NT2/D1 (cell line): ENCODE measurements around the gene TEX50.
"Not testable (repeated sequence)": the region's sequence is repeated elsewhere in the genome, so short reads cannot be mapped to it uniquely, and the experiment has no call there.

ENCODE experiments used
- DNase-seq: peaks from one replicate; pipeline ENCODE4 v3.0.0-alpha.2; 2011; ENCODE audit warnings: low read depth, low spot score
- H3K27me3 ChIP-seq: 2 replicates; pipeline ENCODE4 v1.6.0; 2011; ENCODE audit warnings: mild to moderate bottlenecking; ENCODE audit not compliant: insufficient read length, insufficient read depth
- H3K36me3 ChIP-seq: 2 replicates; pipeline ENCODE4 v1.6.1; 2011; ENCODE audit warnings: mild to moderate bottlenecking, low read length, mixed read lengths; ENCODE audit not compliant: insufficient read depth, insufficient read length
- H3K4me1 ChIP-seq: 2 replicates; pipeline ENCODE4 v1.5.1; 2011; ENCODE audit not compliant: insufficient read depth, insufficient read length
- H3K4me3 ChIP-seq: 2 replicates; pipeline ENCODE4 v1.5.1; 2011; ENCODE audit warnings: low read depth; ENCODE audit not compliant: insufficient read length
- H3K9ac ChIP-seq: 2 replicates; pipeline ENCODE4 v1.6.0; 2011; ENCODE audit warnings: low read depth; ENCODE audit not compliant: insufficient read length
- H3K9me3 ChIP-seq: 2 replicates; pipeline ENCODE4 v1.5.1; 2011; ENCODE audit warnings: mild to moderate bottlenecking, low read length; ENCODE audit not compliant: insufficient read depth
- SUZ12 ChIP-seq: IDR thresholded peaks from 2 replicates; pipeline ENCODE4 v1.6.1; 2011; ENCODE audit not compliant: insufficient read length, insufficient read depth; ENCODE audit errors: extremely low read depth
- YY1 ChIP-seq: IDR thresholded peaks from 2 replicates; pipeline ENCODE4 v1.6.1; 2011; ENCODE audit not compliant: insufficient read length, insufficient read depth
- ZNF274 ChIP-seq: IDR thresholded peaks from 2 replicates; pipeline ENCODE4 v1.6.1; 2011; ENCODE audit warnings: mild to moderate bottlenecking, low read depth, low read length

The TEX50 gene

DNA sequence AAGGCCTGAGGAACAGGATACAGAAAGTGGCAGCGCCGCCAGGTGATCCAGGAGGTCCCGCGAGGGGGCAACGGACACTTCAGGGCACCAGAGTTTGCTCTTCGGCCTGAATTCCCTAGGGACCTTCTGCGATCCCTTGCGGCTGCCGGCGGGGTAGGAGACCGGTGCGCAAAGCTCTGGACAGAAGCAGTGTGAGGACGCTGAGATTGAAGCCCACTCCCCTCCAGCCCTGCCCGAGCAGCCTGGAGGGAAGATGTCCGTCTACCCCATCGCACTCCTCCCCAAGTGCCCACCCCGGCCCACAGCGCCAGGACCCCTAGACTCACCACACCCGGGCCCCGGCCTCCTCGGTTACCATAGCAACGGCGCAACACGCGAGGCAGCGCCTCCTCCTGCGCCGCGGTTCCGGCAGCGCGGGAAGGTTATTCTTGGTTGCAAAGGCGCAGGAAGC is 34.4 kb downstream of the TEX50 start, which contains the start of gene ANKRD45:
Gene ANKRD45, minus strand, starts transcription at position 361 of the 451 bp plus-strand sequence. CDS start 10,433 bp downstream, outside the sequence.
- H3K27me3 ChIP-seq = peaks cover 17% of the 10 kb centered on the region
- no peaks in the 10 kb centered on the region for H3K9me3 ChIP-seq
- no peaks in the 10 kb centered on the region for H3K36me3 ChIP-seq
- peak within 1 kb of the TSS; percentile 69 for H3K4me3 ChIP-seq
- H3K9ac ChIP-seq = peak within 1 kb of the TSS; percentile 58
- no peaks in the 10 kb centered on the region for H3K4me1 ChIP-seq
- peak; percentile 56 for DNase-seq
- no peak for TF ChIP-seq ZNF274

DNA sequence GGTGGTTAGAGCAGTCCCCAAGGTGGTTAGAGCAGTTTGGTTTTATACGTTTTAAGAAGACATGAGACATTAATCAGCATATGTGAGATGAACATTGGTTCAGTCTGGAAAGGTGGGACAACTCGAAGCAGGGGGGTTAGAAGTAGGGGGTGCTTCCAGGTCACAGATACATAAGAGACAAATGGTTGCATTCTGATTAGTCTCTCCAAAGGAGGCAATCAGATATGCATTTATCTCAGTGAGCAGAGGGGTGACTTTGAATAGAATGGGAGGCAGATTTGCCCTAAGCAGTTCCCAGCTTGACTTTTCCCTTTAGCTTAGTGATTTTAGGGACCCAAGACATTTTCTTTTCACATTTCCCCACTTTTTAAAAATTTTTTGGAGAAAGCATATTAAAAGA is 39.4 kb downstream of the TEX50 start:
- not testable (repeated sequence) for H3K4me1 ChIP-seq
- H3K9me3 ChIP-seq = peaks cover 17% of the 10 kb centered on the region

DNA sequence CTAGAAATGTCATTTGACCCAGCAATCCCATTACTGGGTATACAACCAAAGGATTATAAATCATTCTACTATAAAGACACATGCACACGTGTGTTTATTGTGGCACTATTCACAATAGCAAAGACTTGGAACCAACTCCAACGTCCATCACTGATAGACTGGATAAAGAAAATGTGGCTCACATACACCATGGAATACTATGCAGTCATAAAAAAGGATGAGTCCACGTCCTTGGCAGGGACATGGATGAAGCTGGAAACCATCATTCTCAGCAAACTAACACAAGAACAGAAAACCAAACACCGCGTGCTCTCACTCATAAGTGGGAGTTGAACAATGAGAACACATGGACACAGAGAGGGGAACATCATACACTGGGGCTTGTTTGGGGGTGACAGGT is 45.0 kb downstream of the TEX50 start:
- not testable (repeated sequence) for H3K9ac ChIP-seq, H3K27me3 ChIP-seq, DNase-seq, H3K36me3 ChIP-seq, H3K4me3 ChIP-seq, H3K4me1 ChIP-seq
- H3K9me3 ChIP-seq = peaks cover 15% of the 10 kb centered on the region

More for the DNA sequence above, 39.4 kb downstream of the TEX50 start:
- H3K27me3 ChIP-seq = peaks cover 10% of the 10 kb centered on the region
- not testable (repeated sequence) for H3K9ac ChIP-seq, H3K36me3 ChIP-seq, DNase-seq, H3K4me3 ChIP-seq

DNA sequence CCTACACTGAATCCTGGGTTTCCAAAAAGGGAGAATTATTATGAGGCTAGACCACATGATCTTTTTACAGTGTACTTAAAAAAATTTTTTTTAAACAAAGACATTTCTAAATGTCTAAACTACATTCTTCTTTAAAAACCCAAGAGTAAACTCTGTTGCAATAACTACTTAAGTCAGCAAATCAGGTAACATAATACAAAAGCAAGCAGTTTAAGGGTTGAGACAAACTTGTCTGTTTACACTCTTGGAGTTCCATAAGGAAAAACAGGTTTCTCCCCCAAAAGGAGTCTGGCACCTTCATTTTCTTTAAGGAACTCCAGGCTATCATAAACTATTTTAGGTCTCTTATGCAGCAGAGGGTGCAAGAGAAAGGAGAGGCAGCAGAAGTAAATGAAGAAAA is 47.0 kb downstream of the TEX50 start:
- no peaks in the 10 kb centered on the region for H3K36me3 ChIP-seq
- no peaks in the 10 kb centered on the region for H3K27me3 ChIP-seq
- no peaks in the 10 kb centered on the region; the same call in 1 of the 2 replicates for H3K9me3 ChIP-seq
- no peaks in the 10 kb centered on the region for H3K4me1 ChIP-seq
- DNase-seq = no peak
- TF ChIP-seq SUZ12 (no peak), ZNF274 (no peak), YY1 (no peak)
- no peak overlapping the region for H3K4me3 ChIP-seq
- no peak overlapping the region for H3K9ac ChIP-seq

DNA sequence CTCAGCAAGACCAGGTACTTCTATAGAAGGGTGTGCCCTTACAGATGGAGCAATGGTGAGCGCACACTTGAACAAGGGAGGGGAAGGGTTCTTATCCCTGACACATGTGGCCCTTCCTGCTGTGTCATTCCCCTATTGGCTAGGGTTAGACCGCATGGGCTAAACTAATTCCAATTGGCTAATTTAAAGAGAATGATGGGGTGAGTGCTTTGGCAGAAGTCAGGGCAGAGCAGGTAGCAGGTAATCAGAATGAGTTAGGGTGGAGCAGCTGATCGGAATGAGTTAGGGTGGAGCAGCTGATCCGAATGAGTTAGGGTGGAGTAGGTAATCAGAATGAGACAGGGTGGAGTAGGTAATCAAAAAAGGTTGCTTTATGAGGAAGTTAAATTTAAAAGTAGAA is 48.7 kb downstream of the TEX50 start:
- not testable (repeated sequence) for DNase-seq, H3K4me1 ChIP-seq, H3K9me3 ChIP-seq

DNA sequence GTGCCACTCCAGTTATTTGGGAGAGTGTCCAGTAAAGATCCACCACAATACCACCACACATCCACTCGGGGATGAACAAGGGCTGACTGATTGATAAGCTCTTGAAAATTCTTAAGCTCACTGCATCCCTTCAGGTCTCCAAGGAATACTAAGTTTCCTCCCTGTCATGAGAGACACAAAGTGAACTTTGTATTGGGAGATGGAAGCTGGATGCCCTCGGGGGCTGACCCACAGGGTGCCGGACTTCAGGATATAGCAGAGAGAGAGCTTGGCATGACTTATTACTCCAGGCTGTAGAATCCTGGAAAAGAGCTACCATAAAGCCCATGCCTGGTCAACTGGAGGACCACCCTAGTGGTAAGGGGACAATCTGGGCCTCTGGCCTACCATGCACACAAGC is 50.0 kb downstream of the TEX50 start:
- not testable (repeated sequence) for H3K27me3 ChIP-seq, H3K36me3 ChIP-seq, H3K4me3 ChIP-seq, DNase-seq, H3K9me3 ChIP-seq, H3K9ac ChIP-seq, H3K4me1 ChIP-seq

More for the DNA sequence above, 48.7 kb downstream of the TEX50 start:
- not testable (repeated sequence) for H3K36me3 ChIP-seq, H3K4me3 ChIP-seq, H3K27me3 ChIP-seq, H3K9ac ChIP-seq
